Measurements from ENCODE around the gene CFAP58.

CFAP58 gene

GRCh38 chr10:104380336-104380735 is 26.7 kb downstream of the CFAP58 start:
- DNase-seq, result no peak

- no peak for DNase-seq
Observed at GRCh38 chr10:104387130-104387888, 33.7 kb downstream of the CFAP58 start.

GRCh38 chr10:104388830-104389229 is 35.2 kb downstream of the CFAP58 start:
- no peak for DNase-seq

- no peak for DNase-seq
Observed at GRCh38 chr10:104391150-104391968, 37.7 kb downstream of the CFAP58 start.

GRCh38 chr10:104391969-104392296 is 38.3 kb downstream of the CFAP58 start:
- DNase-seq, result no peak

- DNase-seq, result no peak
Observed at GRCh38 chr10:104393387-104393786, 39.8 kb downstream of the CFAP58 start.

- DNase-seq, result no peak
Observed at GRCh38 chr10:104396581-104396980, 42.9 kb downstream of the CFAP58 start.

GRCh38 chr10:104403636-104404035 is 50.0 kb downstream of the CFAP58 start:
- DNase-seq, result no peak

- no peak for DNase-seq
Observed at GRCh38 chr10:104406715-104407650, 53.4 kb downstream of the CFAP58 start.

- no peak for DNase-seq
Observed at GRCh38 chr10:104413528-104413927, 59.9 kb downstream of the CFAP58 start.

- no peak for DNase-seq
Observed at GRCh38 chr10:104415526-104416165, 62.0 kb downstream of the CFAP58 start.

- DNase-seq, result no peak
Observed at GRCh38 chr10:104416851-104417250, 63.2 kb downstream of the CFAP58 start.

GRCh38 chr10:104417637-104418292 is 64.1 kb downstream of the CFAP58 start:
- DNase-seq, result no peak

GRCh38 chr10:104424719-104425118 is 71.1 kb downstream of the CFAP58 start:
- no peak for DNase-seq

GRCh38 chr10:104427989-104428388 is 74.4 kb downstream of the CFAP58 start:
- no peak for DNase-seq

- no peak for DNase-seq
Observed at GRCh38 chr10:104429846-104430245, 76.2 kb downstream of the CFAP58 start.

GRCh38 chr10:104430360-104430759 is 76.7 kb downstream of the CFAP58 start:
- DNase-seq, result no peak

- DNase-seq, result no peak
Observed at GRCh38 chr10:104433669-104434068, 80.0 kb downstream of the CFAP58 start.

GRCh38 chr10:104434601-104435000 is 81.0 kb downstream of the CFAP58 start:
- no peak for DNase-seq

- DNase-seq, result no peak
Observed at GRCh38 chr10:104435822-104436221, 82.2 kb downstream of the CFAP58 start.

- DNase-seq, result no peak
Observed at GRCh38 chr10:104437226-104437625, 83.6 kb downstream of the CFAP58 start.

GRCh38 chr10:104440221-104440620 is 86.6 kb downstream of the CFAP58 start:
- no peak for DNase-seq

Data from NCI-H2029 treated with DMSO at 0.1 percent for 48 hours (cell line).